Left ventricle myocardium inferior (tissue), 1 donor: ENCODE results near the gene DTNB. TPM values are rescaled to one million over a fixed set of nuclear protein-coding genes. Genes with fewer than 3 reads are reported as not detected.

Source experiments
- DNase-seq: peaks from one replicate; pipeline ENCODE4 v3.0.0-alpha.2; 2020
- H3K27ac ChIP-seq: fragments of 200-600 bp; replicated peaks from 2 replicates; pipeline ENCODE4 v1.8.0; 2021
- H3K27me3 ChIP-seq: fragments of 200-600 bp; 2 replicates; pipeline ENCODE4 v1.8.0; 2021; ENCODE audit warnings: low read depth
- H3K36me3 ChIP-seq: fragments of 200-600 bp; 2 replicates; pipeline ENCODE4 v1.8.0; 2021
- H3K4me1 ChIP-seq: fragments of 200-600 bp; 2 replicates; pipeline ENCODE4 v1.8.0; 2021
- H3K4me3 ChIP-seq: fragments of 200-600 bp; 2 replicates; pipeline ENCODE4 v1.8.0; 2021; ENCODE audit warnings: mild to moderate bottlenecking, moderate library complexity
- H3K9me3 ChIP-seq: fragments of 200-600 bp; replicated peaks from 2 replicates; pipeline ENCODE4 v1.8.0; 2021
- CTCF ChIP-seq: fragments of 200-600 bp; IDR thresholded peaks from 2 replicates; pipeline ENCODE4 v1.8.0; 2021; ENCODE audit warnings: antibody characterized with exemption, mild to moderate bottlenecking, borderline replicate concordance
- intact Hi-C: fragments of 100-400 bp; cut with micrococcal nuclease; formaldehyde crosslinking; loops from one replicate; pipeline ENCODE4 v1.11.0; 2022
- total RNA-seq: library from RNA; stranded (reverse); fragmentation: NEBNext Ultra II Directional; extraction: Animal tissue kit (Norgen Biotek cat#: 25700); gene quantifications from one replicate; pipeline ENCODE4 v1.2.1, GENCODE V29; 2021
- donor health status: DM: no; HTN: yes; CAD: no; lungs with severe emphysema.

DTNB gene
- total RNA-seq, 1 donor from 2014 or later, result 4.5 TPM

- Histone ChIP-seq H3K36me3 (peaks cover 23% of the 10 kb centered on the region), H3K4me1 (no peaks in the 10 kb centered on the region), H3K27ac (no peak overlapping the region), H3K27me3 (no peaks in the 10 kb centered on the region), H3K4me3 (no peak overlapping the region), H3K9me3 (no peaks in the 10 kb centered on the region)
- intact Hi-C loops, result no loop called here
- DNase-seq, result no peak
- TF ChIP-seq CTCF, result no peak
These were observed 48.7 kb downstream of the DTNB start for GRCh38 chr2:25624635-25625034.

GRCh38 chr2:25623361-25623760 is 50.0 kb downstream of the DTNB start:
- intact Hi-C loops, result no loop called here
- TF ChIP-seq CTCF, result no peak
- Histone ChIP-seq H3K27ac (no peak overlapping the region), H3K36me3 (peaks cover 23% of the 10 kb centered on the region), H3K27me3 (no peaks in the 10 kb centered on the region), H3K9me3 (no peaks in the 10 kb centered on the region), H3K4me3 (no peak overlapping the region), H3K4me1 (peaks cover 5% of the 10 kb centered on the region)
- DNase-seq, result no peak

- H3K4me1 ChIP-seq, result peaks cover 20% of the 10 kb centered on the region
- no peak for TF ChIP-seq CTCF
- no peak overlapping the region for H3K27ac ChIP-seq
- intact Hi-C loops, result no loop called here
- no peaks in the 10 kb centered on the region for H3K9me3 ChIP-seq
- DNase-seq, result no peak
- H3K27me3 ChIP-seq, result no peaks in the 10 kb centered on the region
- no peaks in the 10 kb centered on the region for H3K36me3 ChIP-seq
- H3K4me3 ChIP-seq, result no peak overlapping the region
These were observed 52.7 kb downstream of the DTNB start for GRCh38 chr2:25620711-25621110.

GRCh38 chr2:25620077-25620476 is 53.3 kb downstream of the DTNB start:
- Histone ChIP-seq H3K9me3 (no peaks in the 10 kb centered on the region), H3K4me3 (no peak overlapping the region), H3K27ac (no peak overlapping the region), H3K27me3 (no peaks in the 10 kb centered on the region), H3K36me3 (no peaks in the 10 kb centered on the region), H3K4me1 (peaks cover 22% of the 10 kb centered on the region)
- no peak for DNase-seq
- TF ChIP-seq CTCF, result no peak
- intact Hi-C loops, result no loop called here

- Histone ChIP-seq H3K4me1 (peaks cover 22% of the 10 kb centered on the region), H3K36me3 (no peaks in the 10 kb centered on the region), H3K9me3 (no peaks in the 10 kb centered on the region), H3K27me3 (no peaks in the 10 kb centered on the region), H3K27ac (no peak overlapping the region), H3K4me3 (no peak overlapping the region)
- DNase-seq, result no peak
- no peak for TF ChIP-seq CTCF
- intact Hi-C loops, result no loop called here
These were observed 54.2 kb downstream of the DTNB start for GRCh38 chr2:25619185-25619584.

- intact Hi-C loops, result no loop called here
- no peak for DNase-seq
- Histone ChIP-seq H3K27ac (peak overlapping the region; percentile 50), H3K36me3 (no peaks in the 10 kb centered on the region), H3K4me3 (no peak overlapping the region), H3K4me1 (peaks cover 22% of the 10 kb centered on the region), H3K9me3 (no peaks in the 10 kb centered on the region), H3K27me3 (no peaks in the 10 kb centered on the region)
- TF ChIP-seq CTCF, result no peak
These were observed 54.7 kb downstream of the DTNB start for GRCh38 chr2:25618676-25619075.
